ENCODE results near the gene COL5A1.

The COL5A1 gene

DNA sequence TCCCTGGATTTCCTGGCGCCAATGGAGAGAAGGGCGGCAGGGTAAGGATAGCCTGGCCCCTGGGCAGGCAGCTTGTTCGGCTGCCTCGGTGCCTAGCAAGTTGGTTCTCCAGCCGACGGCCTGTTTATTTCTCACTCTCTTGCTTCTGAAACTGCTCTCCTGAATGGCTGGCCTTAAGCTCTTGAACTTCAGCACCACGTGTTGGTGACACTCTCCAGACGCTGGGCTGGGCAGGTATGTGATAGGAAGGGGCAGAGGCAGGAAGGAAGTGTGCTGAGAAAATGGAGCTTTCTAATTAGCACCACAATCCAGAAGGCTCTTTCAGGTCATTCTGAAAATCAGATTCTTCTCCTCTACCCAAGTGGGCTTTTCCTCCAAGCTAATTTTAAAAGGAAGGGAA, 147.6 kb downstream of the COL5A1 start:
- ATAC-seq: no peak
- TF ChIP-seq OSR1 (CRISPR knock-in tag; IDR thresholded peaks at IDR 0.05): no peak
- no peak for TF ChIP-seq ZC3H10 (CRISPR knock-in tag; IDR thresholded peaks at IDR 0.05)
- TF ChIP-seq, protein P1, sequence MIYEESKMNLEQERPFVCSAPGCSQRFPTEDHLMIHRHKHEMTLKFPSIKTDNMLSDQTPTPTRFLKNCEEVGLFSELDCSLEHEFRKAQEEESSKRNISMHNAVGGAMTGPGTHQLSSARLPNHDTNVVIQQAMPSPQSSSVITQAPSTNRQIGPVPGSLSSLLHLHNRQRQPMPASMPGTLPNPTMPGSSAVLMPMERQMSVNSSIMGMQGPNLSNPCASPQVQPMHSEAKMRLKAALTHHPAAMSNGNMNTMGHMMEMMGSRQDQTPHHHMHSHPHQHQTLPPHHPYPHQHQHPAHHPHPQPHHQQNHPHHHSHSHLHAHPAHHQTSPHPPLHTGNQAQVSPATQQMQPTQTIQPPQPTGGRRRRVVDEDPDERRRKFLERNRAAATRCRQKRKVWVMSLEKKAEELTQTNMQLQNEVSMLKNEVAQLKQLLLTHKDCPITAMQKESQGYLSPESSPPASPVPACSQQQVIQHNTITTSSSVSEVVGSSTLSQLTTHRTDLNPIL (CRISPR knock-in tag; IDR thresholded peaks at IDR 0.05; ENCODE audit: low read depth): no peak
- TF ChIP-seq, protein P2, sequence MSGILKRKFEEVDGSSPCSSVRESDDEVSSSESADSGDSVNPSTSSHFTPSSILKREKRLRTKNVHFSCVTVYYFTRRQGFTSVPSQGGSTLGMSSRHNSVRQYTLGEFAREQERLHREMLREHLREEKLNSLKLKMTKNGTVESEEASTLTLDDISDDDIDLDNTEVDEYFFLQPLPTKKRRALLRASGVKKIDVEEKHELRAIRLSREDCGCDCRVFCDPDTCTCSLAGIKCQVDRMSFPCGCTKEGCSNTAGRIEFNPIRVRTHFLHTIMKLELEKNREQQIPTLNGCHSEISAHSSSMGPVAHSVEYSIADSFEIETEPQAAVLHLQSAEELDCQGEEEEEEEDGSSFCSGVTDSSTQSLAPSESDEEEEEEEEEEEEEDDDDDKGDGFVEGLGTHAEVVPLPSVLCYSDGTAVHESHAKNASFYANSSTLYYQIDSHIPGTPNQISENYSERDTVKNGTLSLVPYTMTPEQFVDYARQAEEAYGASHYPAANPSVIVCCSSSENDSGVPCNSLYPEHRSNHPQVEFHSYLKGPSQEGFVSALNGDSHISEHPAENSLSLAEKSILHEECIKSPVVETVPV (CRISPR knock-in tag; IDR thresholded peaks at IDR 0.05): no peak
- TF ChIP-seq GLIS3 (CRISPR knock-in tag; IDR thresholded peaks at IDR 0.05): no peak

DNA sequence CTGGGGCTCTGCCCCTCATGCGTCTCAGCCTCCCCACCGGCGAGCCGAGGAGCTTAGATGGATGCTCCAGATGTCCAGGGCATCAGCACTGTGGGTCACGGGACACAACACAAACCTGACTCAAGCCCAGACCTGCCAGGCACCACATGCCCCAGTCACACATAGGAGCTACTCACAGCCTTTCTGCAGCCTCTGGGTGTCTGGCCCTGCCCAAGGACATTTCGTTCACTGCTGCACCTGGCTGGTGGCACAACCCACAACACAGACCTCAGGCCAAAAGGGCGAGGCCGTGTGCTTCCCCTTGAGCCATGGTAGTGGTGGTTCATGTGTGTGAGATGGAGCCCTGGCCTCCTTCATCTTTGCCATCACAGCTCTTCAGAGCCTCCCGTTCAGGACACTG, 149.4 kb downstream of the COL5A1 start:
- ATAC-seq: no peak

DNA sequence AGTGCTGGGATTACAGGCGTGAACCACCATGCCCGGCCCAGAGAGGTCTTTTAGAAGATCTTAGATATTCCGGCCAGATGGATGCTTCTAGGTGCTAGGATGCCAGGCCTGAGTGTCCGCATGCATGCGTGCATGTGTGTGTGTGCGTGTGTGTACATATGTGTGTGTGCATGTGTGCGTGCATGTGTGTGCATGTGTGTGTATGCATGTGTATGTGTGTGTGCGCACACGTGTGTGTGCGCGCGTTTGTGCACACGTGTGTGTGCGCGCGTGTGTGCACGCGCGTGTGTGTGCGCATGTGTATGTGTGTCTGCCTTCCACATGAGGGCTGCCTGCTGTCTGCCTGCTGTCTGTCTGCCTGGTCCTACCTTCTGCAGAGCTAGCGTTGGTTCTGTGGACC, 151.0 kb downstream of the COL5A1 start:
- ATAC-seq: no peak
- TF ChIP-seq ZNF8 (CRISPR knock-in tag; IDR thresholded peaks at IDR 0.05): no peak
- TF ChIP-seq ZC3H10 (CRISPR knock-in tag; IDR thresholded peaks at IDR 0.05): no peak
- no peak for TF ChIP-seq OSR1 (CRISPR knock-in tag; IDR thresholded peaks at IDR 0.05)
- TF ChIP-seq PPARA (CRISPR knock-in tag; IDR thresholded peaks at IDR 0.05; ENCODE audit: borderline replicate concordance): no peak
- TF ChIP-seq TOX (CRISPR knock-in tag; IDR thresholded peaks at IDR 0.05; ENCODE audit: borderline replicate concordance): no peak
- TF ChIP-seq, protein P3, sequence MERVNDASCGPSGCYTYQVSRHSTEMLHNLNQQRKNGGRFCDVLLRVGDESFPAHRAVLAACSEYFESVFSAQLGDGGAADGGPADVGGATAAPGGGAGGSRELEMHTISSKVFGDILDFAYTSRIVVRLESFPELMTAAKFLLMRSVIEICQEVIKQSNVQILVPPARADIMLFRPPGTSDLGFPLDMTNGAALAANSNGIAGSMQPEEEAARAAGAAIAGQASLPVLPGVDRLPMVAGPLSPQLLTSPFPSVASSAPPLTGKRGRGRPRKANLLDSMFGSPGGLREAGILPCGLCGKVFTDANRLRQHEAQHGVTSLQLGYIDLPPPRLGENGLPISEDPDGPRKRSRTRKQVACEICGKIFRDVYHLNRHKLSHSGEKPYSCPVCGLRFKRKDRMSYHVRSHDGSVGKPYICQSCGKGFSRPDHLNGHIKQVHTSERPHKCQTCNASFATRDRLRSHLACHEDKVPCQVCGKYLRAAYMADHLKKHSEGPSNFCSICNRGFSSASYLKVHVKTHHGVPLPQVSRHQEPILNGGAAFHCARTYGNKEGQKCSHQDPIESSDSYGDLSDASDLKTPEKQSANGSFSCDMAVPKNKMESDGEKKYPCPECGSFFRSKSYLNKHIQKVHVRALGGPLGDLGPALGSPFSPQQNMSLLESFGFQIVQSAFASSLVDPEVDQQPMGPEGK (CRISPR knock-in tag; IDR thresholded peaks at IDR 0.05; ENCODE audit: borderline replicate concordance): no peak
- no peak for TF ChIP-seq ESRRG (CRISPR knock-in tag; IDR thresholded peaks at IDR 0.05)
- TF ChIP-seq, protein P1 (CRISPR knock-in tag; IDR thresholded peaks at IDR 0.05; ENCODE audit: low read depth): no peak

More for the DNA sequence above, 149.4 kb downstream of the COL5A1 start:
- TF ChIP-seq, protein P2 (CRISPR knock-in tag; IDR thresholded peaks at IDR 0.05): no peak
- TF ChIP-seq, protein P1 (CRISPR knock-in tag; IDR thresholded peaks at IDR 0.05; ENCODE audit: low read depth): no peak
- TF ChIP-seq TOX (CRISPR knock-in tag; IDR thresholded peaks at IDR 0.05; ENCODE audit: borderline replicate concordance) (no peak), BACH2 (CRISPR knock-in tag; IDR thresholded peaks at IDR 0.05; ENCODE audit: borderline replicate concordance) (no peak), PPARA (CRISPR knock-in tag; IDR thresholded peaks at IDR 0.05; ENCODE audit: borderline replicate concordance) (no peak), ESRRG (CRISPR knock-in tag; IDR thresholded peaks at IDR 0.05) (no peak), ISL1 (CRISPR knock-in tag; IDR thresholded peaks at IDR 0.05) (no peak), ZFP30 (CRISPR knock-in tag; IDR thresholded peaks at IDR 0.05) (no peak), ZC3H10 (CRISPR knock-in tag; IDR thresholded peaks at IDR 0.05) (no peak), CSDC2 (CRISPR knock-in tag; IDR thresholded peaks at IDR 0.05) (no peak), SNAI2 (CRISPR knock-in tag; IDR thresholded peaks at IDR 0.05) (no peak), RARB (CRISPR knock-in tag; IDR thresholded peaks at IDR 0.05) (no peak), ZNF565 (CRISPR knock-in tag; conservative IDR thresholded peaks at IDR 0.05; ENCODE audit: low read depth) (no peak), GLIS3 (CRISPR knock-in tag; IDR thresholded peaks at IDR 0.05) (no peak), OSR1 (CRISPR knock-in tag; IDR thresholded peaks at IDR 0.05) (no peak), ARNTL (CRISPR knock-in tag; IDR thresholded peaks at IDR 0.05; ENCODE audit: borderline replicate concordance, low read depth) (no peak)
- TF ChIP-seq, protein P3 (CRISPR knock-in tag; IDR thresholded peaks at IDR 0.05; ENCODE audit: borderline replicate concordance): no peak

Measured in SK-N-SH treated with all-trans-retinoic acid at 6 μM for 48 hours (cell line).